Urothelium cell line (cell line): ENCODE data around the gene DPAGT1.
A peak's percentile ranks its signal among the peaks of the same experiment; 100 is the strongest.
"Not testable (repeated sequence)": the region's sequence is repeated elsewhere in the genome, so short reads cannot be mapped to it uniquely, and the experiment has no call there.

Experiments
- DNase-seq: peaks from one replicate; pipeline ENCODE4 v3.0.0; 2011; ENCODE audit warnings: low spot score, mixed read lengths
- FAIRE-seq: peaks from 2 replicates; lab custom pipeline; 2011; peaks lifted over from hg19 to GRCh38; lab: Jason Lieb, UNC

The DPAGT1 gene

DNA sequence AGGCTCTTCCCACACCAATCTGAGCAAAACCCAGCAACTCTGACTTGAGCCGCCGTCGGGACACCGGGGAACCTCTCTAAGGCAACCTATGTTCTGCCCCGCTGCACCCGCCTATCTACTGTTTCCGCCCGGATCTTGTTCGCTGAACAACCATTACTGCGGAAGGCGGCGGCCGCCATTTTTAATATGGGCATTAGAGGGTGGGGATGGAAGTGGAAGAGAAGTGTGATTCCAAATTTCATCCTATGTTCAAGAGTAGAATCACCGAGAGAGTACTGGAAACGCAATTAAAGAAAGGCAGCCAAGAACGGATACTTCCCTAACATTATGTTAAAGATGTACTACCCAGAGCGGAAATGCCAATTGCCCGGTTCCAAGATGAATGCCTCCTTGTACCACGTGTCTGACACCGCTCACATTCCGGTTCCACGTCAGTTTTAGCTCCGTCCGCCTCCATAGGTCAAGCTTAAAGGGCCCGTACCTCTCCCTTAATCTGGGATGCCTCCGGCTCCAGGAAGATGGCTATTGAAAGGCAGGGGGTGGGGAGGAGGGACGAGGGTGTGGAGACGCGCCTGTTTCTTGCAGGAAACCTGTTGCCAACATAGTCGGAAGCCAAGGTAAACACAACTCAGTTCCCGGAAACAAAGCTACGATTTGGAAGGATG is at the start of gene DPAGT1:
DPAGT1 (minus strand) TSS at position 95 of the 665 bp plus-strand sequence. CDS start 198 bp downstream, outside the sequence.
- FAIRE-seq, result no peak
- peak; percentile 76 for DNase-seq

DNA sequence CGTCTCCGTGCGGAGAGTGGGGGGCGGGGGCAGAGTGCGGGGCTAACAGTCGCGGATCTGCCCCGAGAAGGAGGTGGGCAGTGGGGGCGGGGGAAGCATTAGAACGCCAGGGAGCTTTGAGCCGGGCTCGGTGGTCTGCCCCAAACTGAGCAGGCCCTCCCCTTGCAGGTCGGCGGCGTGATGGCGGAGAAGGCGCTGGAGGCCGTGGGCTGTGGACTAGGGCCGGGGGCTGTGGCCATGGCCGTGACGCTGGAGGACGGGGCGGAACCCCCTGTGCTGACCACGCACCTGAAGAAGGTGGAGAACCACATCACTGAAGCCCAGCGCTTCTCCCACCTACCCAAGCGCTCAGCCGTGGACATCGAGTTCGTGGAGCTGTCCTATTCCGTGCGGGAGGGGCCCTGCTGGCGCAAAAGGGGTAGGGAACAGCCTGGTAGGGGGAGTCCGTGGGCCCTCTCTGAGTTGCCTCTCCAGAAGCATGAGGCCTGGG is 48.2 kb upstream of the DPAGT1 start:
- no peak for DNase-seq
- no peak for FAIRE-seq

- peak; percentile 34 for DNase-seq
- no peak for FAIRE-seq
Measured at GRCh38 chr11:119149018-119149785, 47.5 kb upstream of the DPAGT1 start, which contains the start of gene ABCG4. TSS of gene ABCG4 (plus strand) at chr11:119149052. CDS start at chr11:119149966, 914 bp downstream.

DNA sequence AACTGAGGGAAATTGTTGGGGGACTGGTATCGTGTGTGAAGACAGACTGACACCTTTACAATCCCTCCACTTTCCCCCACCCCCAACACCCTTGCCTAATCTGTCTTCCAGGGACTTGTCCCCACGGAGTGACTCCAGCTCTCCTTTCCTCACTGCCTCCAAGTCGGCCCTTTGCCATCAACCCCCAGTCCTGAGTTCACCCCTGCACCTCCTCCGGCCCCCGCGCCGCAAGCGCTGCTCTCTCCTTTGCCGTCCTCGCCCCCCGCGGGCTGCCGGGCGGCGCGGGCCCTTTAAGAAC is 47.0 kb upstream of the DPAGT1 start:
- DNase-seq, result no peak
- FAIRE-seq, result no peak

GRCh38 chr11:119147604-119148333 is 46.1 kb upstream of the DPAGT1 start:
- FAIRE-seq (no peak), DNase-seq (no peak)

GRCh38 chr11:119145551-119145950 is 43.9 kb upstream of the DPAGT1 start:
- FAIRE-seq (no peak), DNase-seq (no peak)

GRCh38 chr11:119144825-119145486 is 43.3 kb upstream of the DPAGT1 start:
- FAIRE-seq (no peak), DNase-seq (peak; percentile 80)

GRCh38 chr11:119139276-119139675 is 37.6 kb upstream of the DPAGT1 start:
- not testable (repeated sequence) for DNase-seq, FAIRE-seq

- DNase-seq, result no peak
- no peak for FAIRE-seq
Measured at GRCh38 chr11:119134389-119134978, 32.8 kb upstream of the DPAGT1 start.

- no peak for FAIRE-seq
- no peak for DNase-seq
Measured at GRCh38 chr11:119130662-119131061, 29.0 kb upstream of the DPAGT1 start.

DNA sequence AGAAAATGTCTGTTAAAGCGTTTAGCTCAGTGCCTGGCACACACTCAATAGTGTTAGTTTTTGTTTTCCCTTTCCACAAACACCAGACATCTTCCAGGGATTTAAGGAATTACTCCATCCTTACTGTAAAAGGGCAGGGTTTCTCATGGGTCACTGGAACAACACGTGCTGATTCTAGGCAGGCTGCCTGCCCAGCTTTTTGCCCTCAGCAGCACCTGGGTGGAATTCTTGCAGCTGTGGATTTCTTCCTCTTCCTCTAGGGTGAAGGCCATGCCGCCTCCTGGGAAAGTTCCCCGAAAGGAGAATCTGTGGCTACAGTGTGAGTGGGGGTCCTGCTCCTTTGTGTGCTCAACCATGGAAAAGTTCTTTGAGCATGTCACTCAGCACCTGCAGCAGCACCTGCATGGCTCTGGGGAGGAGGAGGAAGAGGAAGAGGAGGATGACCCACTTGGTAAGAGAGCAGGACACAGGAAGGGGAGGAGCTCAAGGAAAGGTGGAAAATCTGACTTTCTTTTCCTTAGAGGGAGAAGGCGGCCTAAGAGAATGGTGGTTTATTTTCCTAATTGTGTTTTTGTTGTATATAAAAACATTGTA is 25.1 kb upstream of the DPAGT1 start:
- FAIRE-seq, result no peak

GRCh38 chr11:119125821-119126220 is 24.2 kb upstream of the DPAGT1 start:
- DNase-seq, result no peak
- FAIRE-seq, result no peak

More for the DNA sequence above, 25.1 kb upstream of the DPAGT1 start:
- DNase-seq, result no peak

DNA sequence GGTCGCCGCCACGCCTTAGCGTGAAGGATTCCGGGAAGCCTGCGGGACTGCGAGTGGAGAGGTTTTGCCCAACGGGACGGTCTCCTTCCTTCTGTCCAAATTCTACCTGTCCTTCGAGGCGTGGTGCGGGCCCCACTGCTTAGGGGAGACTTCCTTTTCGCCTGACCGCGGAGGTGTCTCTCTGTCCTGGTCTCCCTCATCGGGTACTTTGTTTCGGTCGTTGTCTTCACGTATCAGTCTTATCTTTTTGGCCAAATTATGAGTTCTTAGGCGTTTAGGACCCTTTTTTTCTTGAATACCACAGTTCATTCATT is 20.1 kb upstream of the DPAGT1 start:
- no peak for FAIRE-seq
- DNase-seq, result no peak

- DNase-seq (peak; percentile 96), FAIRE-seq (peak; percentile 85)
Measured at GRCh38 chr11:119121008-119121810, 19.6 kb upstream of the DPAGT1 start, which contains the start of gene HINFP. TSS of gene HINFP (plus strand) at chr11:119121580. CDS start at chr11:119126945, 5,365 bp downstream.

GRCh38 chr11:119120639-119121007 is 19.0 kb upstream of the DPAGT1 start:
- no peak for FAIRE-seq
- DNase-seq, result no peak

- DNase-seq (no peak), FAIRE-seq (no peak)
Measured at GRCh38 chr11:119118946-119119345, 17.3 kb upstream of the DPAGT1 start.

GRCh38 chr11:119118227-119118626 is 16.6 kb upstream of the DPAGT1 start:
- DNase-seq, result no peak

GRCh38 chr11:119117004-119117706 is 15.5 kb upstream of the DPAGT1 start:
- DNase-seq (no peak), FAIRE-seq (no peak)

More at GRCh38 chr11:119118227-119118626, 16.6 kb upstream of the DPAGT1 start:
- FAIRE-seq, result no peak

DNA sequence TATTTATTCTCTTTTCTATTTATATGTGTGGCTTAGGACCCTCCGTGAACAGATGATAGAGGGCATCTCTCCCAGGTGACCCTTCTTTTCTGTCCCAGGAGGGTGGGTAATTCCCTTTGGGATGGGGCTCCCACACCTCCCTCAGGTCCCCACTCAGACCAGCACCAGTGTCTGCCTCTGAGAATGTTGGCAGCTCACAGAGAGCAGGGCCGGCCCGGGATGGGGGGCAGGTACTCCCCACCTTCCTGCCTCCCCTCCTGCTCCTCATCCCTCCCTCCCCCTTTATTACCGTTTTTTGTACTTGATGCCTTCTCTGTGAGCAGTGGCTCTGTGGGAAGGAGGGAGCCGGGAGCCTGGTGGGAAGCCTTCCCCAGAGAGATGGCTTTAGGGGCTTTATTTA is 14.9 kb upstream of the DPAGT1 start:
- FAIRE-seq, result no peak
- no peak for DNase-seq
